HG02852 (cell line): ENCODE data around the gene PLEKHB2.
A peak's percentile ranks its signal among the peaks of the same experiment; 100 is the strongest.
"Not testable (repeated sequence)": the region's sequence is repeated elsewhere in the genome, so short reads cannot be mapped to it uniquely, and the experiment has no call there.

Experiments
- ATAC-seq: cut with Tn5 transposase; IDR thresholded peaks from one replicate; pipeline ENCODE4 v1.9.1; 2021; ENCODE audit warnings: mild to moderate bottlenecking, moderate library complexity; ENCODE audit not compliant: unreplicated experiment

The PLEKHB2 gene

DNA sequence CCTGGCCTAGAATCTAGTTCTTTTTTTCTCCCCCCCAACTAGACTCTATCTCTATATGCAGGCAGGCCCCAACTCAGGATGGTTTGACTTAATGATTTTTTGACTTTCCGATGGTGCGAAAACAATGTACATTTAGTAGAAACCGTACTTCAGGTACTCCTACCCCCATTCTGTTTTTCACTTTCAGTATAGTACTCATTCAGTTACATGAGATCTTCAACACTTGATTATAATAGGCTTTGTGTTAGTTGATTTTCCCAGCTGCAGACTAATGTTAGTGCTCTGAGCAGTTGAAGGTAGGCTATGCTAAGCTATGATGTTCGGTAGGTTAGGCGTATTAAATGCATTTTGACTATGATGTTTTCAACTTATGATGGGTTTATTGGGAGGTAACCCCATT, 37.7 kb downstream of the PLEKHB2 start:
- ATAC-seq, result no peak

DNA sequence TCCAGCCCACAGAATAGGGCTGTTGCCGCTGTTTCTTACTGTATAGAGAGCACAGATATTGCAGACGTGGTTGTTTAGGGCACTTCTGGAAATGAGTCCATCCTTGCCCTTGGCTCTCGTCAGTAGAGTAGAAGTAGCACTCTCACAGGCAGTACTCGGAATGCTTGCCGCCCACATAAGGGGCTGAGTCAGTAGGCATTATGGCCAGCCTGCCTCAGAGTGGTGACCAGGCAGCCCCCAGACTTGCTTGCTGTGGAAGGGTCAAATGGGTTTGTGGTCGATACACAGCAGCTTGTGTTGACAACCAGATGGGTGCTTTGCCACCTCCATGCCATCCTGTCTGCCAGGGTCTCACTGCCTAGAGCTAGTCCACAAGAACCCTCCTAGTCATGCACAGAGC, 38.7 kb downstream of the PLEKHB2 start:
- ATAC-seq, result no peak

DNA sequence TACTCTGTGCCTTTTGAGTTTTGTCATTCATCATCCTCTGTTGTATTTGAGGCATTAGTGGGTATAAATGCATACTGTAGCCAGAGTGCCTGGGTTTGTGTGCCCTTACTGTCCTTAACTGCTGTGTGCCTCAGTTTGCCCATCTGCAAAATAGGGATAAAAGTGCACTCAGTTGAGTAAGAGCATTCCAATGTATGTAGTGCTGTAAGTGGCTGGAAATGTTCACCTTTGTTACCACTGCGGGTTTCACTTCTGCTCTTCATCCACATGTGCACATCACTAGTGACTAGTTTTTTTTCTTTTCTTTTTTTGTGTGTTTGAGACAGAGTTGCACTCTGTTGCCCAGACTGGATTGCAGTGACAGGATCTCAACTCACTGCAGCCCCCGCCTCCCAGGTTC, 39.9 kb downstream of the PLEKHB2 start:
- peak; percentile 86 for ATAC-seq

DNA sequence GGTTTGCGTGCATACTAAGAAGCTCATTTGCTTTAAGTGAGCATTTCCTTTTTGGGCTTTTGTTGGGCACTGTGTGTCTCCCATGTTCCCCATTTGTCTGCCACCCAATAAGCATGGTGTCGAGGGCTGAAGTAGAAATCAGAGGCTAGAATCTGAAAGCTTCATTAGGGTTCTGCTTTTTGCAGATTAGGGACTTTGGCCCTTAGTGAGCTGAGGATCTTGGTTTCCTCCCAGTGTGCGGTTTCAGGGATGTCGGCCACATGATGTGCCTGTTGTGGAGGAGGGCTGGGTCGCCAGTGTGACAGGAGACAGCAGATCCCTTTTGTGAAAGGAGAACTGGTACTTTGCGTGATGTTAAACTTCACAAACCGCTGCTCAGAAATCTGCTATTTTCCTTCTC, 41.1 kb downstream of the PLEKHB2 start:
- no peak for ATAC-seq

DNA sequence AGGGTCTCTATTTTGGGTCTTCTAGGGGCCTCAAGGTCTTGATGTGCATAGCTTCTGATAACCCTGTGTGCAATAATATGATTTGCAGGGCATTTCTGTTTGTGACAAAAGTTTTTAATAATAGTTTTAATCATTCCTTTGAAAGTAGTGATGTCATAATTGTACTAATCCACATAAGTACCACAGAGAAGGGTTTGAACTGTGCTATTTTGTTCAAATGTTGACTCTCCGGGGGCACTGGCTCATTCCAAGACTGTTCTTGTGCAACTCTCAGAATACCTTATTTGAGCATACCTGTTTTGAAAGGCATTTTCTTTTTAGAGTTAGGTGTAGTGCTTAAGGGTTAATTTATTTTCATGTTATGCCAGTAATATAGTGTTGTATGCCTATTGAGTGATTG, 41.6 kb downstream of the PLEKHB2 start:
- no peak for ATAC-seq

DNA sequence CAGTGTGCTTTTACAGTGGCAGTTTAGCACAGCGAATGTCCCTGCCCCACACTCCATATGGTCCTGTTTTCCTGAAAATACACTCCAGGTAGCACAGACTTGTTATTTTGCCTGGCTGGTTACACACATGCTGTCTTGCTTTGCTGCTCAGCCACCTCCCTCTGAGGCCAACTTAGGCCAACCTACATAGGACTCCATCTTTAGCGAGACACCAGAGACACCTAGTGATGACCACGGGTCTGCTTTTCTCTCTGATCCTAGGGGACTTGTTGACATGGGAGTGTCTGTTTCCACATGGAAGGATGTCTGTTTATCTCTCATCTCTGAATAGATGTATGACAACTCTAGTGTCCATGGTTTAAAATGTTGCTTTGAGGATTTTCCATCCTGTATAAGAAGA, 43.3 kb downstream of the PLEKHB2 start:
- no peak for ATAC-seq

DNA sequence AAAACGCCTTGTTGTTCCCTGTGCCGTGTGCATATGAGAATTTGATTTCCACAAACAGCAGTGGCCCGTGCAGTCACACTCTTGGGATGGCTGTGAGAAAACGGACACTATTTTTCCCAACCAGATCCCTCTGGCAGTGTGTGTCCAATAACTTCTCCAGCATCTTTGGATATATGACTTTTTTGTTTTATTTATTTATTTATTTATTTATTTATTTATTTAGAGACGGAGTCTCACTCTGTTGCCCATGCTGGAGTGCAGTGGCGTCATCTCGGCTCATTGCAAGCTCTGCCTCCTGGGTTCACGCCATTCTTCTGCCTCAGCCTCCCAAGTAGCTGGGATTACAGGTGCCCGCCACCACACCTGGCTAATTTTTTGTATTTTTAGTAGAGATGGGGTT, 45.0 kb downstream of the PLEKHB2 start:
- not testable (repeated sequence) for ATAC-seq

DNA sequence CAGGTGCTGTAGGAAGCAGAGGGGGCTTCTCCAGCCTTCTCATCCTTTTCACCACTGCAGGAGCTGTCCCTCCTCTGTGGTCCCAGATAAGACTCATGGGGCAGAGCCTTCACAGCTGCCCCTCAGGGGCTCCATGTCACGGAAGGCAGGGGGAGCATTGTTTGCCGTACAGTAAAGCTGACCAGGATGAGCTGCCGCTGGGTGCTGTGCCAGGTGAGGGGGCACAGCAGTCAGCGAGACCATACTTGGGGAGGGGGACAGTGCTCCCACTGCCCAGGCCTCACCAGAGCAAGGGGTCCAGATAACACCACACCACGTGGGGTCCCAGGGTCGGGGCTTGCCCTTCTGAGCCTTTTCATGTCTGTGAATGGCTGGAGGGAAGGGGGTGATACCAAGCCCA, 46.3 kb downstream of the PLEKHB2 start:
- ATAC-seq, result no peak

DNA sequence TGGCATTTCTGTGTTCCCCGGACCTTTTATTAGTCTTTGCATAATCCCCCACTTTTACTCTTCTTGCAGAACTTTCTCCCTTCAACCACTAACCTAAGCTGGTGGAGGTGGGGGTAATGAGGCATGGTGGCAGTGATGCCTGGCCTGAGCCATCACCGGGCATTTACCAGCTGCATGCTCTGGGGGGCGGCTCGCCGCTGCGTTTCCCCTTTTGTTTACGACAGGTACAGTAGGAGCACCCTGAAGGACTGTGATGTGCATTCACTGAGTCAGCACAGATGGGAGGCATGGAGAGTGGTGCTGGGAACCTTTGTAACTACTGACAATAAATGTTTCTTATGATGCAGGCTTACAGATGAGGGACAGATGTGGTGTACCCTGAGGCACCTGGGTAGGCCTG, 46.9 kb downstream of the PLEKHB2 start:
- ATAC-seq, result no peak

DNA sequence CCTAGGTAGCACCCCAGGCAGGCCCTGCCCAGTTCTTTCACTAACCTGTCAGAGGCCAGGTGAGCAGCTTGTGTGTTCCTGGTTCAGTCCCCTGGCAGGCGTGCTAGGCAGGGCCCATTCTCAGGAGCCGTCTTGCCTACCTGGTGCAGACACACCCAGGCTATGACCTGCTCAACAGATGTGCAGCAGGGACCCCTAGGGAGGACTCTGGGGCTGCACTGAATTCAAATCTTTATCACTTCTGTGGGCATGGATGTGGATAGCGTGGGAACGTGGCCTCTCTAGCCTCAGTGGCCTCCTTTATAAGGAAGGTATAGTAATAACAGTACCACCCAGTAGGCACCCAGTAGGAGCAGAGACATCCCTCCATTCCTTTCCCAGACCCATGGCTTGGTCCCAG, 48.4 kb downstream of the PLEKHB2 start:
- no peak for ATAC-seq

DNA sequence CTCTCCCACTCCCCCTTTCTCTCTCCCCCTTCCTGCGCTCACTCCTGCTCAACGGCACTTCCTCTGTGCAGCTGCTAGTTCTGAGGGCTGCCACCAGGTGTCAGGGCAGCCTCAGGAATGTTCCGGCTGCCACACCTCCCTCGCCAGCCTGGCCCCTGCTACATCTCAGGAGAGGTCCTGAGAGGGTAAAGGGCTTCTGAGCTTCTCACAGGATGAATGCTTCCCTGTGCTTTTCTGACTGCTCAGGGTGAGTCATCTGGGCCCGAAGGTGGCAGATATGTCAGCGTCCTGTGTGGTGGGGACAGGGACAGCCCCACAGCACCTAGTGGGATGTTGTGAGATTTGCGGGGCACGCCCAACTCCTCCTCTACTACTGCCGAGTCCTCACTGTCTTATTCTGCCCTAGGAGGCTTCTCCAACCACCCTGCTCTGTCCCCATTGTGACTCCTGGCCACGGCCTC, 49.0 kb downstream of the PLEKHB2 start:
- peak; percentile 84 for ATAC-seq

DNA sequence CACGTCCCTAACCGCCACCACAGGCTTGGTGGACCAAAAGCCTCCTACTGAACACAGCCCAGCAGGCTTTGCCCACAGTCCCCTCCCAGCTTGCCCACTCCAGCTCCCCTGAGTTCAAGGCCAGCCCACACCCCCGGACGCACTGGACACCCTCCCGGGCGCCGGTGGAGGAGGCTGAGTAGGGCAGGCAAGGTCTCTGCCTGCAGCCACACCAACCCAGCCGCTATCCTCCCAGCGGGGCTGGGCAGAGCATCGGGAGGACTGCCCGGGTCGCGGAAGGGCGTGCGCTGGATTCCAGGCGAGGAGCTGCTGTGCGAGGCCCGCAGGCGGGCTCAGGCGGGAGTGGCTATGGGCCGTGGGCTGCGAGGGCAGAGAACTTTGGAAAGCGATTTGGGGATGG, 49.5 kb downstream of the PLEKHB2 start:
- no peak for ATAC-seq

DNA sequence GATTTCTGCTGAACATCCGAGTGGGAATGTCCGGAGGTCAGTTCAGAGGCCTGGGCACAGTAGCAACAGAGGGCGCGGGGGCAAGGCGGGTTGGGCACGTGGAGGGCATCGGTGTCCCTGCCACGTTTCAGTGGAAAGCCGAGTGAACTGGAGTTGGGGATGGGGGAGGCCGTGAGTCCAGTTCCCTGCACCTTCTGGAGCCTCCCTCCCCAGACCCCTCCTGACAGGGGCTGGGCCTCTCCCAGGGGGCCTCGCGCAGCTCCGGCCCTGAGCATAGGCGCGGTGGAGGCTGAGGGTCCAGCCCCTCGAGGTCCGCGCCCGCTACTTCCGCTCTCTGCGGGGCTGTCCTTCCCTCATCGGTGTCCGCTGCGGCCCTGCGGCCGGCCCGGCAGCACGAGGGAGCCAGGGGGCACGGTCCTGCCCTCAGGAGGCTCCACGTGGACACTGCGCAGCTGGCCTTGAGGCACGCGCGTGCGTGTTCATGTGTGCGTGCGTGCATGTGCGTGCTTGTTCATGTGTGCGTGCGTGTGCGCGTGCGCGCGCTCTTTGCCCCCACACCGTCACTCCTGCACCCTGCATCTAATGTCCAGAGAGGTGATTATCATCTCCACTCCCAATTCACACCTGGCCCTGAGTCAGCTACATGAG, 50.2 kb downstream of the PLEKHB2 start:
- no peak for ATAC-seq

DNA sequence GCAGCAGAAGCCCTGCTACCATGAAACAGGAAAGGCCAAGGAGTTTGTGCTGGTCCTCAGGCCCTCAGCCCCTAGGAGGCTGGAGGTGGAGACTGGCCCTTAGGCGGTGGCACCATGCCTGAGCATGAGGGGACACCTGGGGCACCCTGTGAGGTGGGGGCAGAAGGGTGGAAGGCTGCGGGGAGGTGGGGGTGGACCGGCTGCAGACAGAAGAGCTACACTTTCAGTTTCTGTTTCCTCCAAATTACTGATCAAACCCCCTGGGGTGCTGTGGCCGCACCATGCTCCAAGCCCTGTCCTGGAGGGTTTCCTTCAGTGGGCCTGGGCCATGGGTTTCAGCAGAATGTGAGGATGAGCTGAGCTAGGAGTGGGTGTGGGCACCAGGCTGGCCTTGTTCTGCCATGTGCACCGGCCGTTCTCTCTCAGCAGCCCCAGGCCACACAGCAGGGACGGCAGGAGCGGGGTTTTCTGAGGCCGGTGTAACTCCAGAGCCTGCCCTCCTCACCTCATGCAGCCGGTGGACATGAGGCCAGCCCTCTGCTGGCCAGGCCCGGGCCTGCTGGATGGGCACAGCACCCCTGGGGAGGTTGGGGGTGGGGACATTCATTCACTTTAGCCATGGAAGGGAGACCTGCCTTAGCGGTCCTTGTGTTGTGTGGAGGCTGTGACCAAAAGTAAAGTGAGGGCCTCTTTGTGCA, 51.5 kb downstream of the PLEKHB2 start:
- ATAC-seq, result no peak

DNA sequence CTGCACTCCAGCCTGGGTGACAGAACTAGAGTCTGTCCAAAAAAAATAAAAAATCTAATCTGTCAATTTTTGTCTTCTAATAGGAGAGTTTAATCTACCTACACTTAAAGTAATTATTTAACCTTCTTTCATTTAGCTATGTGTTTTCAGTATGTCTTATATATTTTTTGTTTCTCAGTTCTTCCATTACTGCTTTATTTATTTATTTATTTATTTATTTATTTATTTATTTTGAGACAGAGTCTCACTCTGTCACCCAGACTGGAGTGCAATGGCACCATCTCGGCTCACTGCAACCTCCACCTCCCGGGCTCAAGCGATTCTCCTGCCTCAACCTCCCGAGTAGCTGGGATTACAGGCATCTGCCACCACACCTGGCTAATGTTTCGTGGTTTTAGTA, 60.4 kb downstream of the PLEKHB2 start:
- not testable (repeated sequence) for ATAC-seq

DNA sequence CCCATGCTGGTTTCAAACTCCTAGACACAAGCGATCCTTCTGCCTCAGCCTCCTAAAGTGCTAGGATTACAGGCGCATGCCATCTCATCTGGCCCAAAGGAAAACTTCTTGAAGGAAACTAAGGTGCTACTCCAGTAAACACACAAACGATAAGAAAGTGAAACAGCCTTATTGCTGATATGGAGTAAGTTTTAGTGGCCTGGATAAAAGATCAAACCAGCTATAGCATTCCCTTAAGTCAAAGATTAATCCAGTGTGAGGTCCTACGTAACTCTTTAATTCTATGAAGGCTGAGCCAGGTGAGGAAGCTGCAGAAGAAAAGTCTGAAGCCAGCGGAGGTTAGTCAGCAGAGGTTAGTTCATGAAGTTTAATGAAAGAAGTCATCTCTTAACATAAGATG, 63.4 kb downstream of the PLEKHB2 start:
- no peak for ATAC-seq

DNA sequence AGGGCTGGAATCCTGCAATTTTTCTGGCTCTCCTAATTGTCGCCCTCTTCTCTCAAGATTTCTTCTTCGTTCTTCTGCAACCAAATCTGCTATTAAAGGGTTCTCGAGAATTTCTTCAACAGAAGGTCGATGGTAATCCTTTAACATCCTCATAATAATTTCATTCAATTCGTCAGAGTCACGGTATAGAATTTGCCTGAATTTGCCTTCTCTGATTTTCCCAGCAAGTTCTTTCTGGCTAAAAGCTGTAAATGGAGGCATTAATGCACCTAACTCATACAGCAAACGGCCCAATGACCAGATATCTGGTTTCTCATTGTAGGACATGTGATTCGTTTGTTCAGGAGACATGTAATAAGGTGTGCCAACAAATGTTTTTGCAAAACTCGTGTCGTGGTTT, 72.9 kb downstream of the PLEKHB2 start:
- not testable (repeated sequence) for ATAC-seq

DNA sequence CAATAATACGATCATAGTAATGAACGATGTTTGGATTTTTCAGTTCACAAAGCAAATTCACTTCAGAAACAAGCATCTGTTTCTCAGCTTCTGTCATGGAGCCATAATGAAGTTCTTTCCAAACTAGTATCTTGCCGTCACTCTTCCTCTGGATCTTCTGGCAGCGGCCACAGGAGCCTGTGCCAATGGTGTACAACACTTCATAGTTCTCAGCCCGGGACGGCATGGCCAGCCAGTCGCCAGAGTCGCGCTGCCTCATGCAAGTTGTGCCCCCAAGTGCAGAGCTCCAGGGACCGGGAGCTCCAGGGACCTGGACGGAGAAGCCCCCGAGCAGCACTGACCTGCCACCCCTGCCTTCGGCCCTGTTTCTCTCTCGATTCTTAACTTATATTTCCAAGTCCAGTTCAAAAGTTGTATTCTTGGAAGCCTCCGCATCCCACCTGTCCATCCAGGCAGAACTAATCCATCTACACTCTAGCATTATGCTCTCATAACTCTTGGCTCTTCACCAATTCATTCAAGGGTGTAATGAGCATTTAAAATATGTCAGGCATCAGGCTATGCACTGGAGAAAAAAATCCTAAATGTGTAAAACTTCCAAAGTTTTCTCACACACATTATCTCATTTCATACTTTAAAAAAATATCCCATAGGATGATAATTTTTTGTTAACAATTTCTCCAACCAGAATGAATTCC, 73.7 kb downstream of the PLEKHB2 start:
- not testable (repeated sequence) for ATAC-seq

DNA sequence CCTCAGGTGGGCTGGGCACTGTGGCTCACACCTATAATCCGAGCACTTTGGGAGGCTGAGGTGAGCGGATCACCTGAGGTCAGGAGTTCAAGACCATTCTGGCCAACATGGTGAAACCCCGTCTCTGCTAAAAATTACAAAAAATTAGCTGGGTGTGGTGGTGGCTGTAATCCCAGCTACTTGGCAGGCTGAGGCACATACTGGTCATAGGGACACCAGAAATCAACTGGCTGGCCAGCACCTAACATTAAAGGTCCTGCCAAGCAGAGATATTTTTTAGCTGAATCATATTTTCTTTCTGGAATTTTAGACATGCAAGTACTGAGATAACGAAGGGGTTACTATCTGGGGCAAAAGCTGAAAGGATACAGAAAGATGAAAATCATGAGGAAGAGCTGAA, 76.3 kb downstream of the PLEKHB2 start:
- ATAC-seq, result not testable (repeated sequence)

DNA sequence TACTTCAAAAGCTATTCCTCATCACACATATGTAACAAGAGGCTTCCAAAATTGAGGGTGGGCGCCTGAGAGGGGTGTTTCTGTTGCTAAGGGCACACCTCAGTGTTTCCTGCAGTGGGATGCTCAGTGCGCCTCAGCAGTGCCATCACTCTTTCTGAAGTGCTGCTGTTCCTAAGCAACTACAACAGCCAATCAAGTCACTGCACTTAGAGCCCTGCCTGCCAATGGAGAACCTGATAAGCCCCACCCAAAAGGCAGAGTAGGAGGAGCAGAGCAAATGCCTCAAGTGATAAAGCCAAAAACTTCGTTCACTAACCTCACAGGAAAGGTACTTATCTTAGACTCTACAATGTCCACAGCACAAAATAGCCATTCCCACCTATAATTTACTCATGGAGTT, 88.3 kb downstream of the PLEKHB2 start:
- ATAC-seq, result not testable (repeated sequence)

DNA sequence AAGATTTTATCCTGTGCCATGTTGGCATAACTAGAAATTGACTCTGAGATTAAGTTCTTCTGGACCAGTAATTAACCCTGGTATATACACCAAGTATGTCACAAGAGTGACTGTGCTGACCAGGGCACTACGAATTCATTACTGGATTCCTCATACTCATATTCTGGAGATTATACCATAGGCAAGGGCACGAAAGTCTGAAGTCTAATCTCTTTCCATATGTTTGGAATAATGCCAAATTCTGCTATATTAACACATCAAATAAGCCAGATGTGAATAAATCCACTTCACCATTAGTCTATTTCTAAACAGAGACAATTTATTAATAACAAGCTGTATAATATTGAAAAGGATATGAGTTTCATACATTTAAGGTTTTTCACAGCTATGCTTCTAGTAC, 91.0 kb downstream of the PLEKHB2 start:
- ATAC-seq, result not testable (repeated sequence)
